PFSK-1 (cell line): Measurements from ENCODE around the gene MAPK12.

Experiments used
- FOXP2 ChIP-seq: optimal IDR thresholded peaks from 2 replicates; pipeline ENCODE3; 2011; ENCODE audit warnings: borderline replicate concordance, control low read depth, inconsistent platforms; ENCODE audit not compliant: insufficient read depth; ENCODE audit errors: extremely low read length, extremely low read depth
- POLR2AphosphoS5 ChIP-seq: IDR thresholded peaks from 2 replicates; pipeline ENCODE4 v1.6.1; 2012; ENCODE audit warnings: low read depth, mild to moderate bottlenecking, control low read depth, low read length, moderate library complexity
- REST ChIP-seq, 2 experiments: IDR thresholded peaks; 2 replicates each; pipeline versions ENCODE4 v1.6.1 to v1.8.0; 2011 to 2012; ENCODE audit warnings: low read depth in 2 of 2, low read length in 2 of 2, control low read depth in 1 of 2, inconsistent platforms in 1 of 2, mild to moderate bottlenecking in 1 of 2, moderate library complexity in 1 of 2; ENCODE audit not compliant: insufficient read depth in 1 of 2
- SIN3A ChIP-seq: IDR thresholded peaks from 2 replicates; pipeline ENCODE4 v1.6.1; 2012; ENCODE audit warnings: mild to moderate bottlenecking, low read length, moderate library complexity, borderline replicate concordance; ENCODE audit not compliant: insufficient read depth
- TAF1 ChIP-seq: IDR thresholded peaks from 2 replicates; pipeline ENCODE4 v1.6.1; 2012; ENCODE audit warnings: low read length, control low read depth, borderline replicate concordance; ENCODE audit not compliant: insufficient read depth

The MAPK12 gene

DNA sequence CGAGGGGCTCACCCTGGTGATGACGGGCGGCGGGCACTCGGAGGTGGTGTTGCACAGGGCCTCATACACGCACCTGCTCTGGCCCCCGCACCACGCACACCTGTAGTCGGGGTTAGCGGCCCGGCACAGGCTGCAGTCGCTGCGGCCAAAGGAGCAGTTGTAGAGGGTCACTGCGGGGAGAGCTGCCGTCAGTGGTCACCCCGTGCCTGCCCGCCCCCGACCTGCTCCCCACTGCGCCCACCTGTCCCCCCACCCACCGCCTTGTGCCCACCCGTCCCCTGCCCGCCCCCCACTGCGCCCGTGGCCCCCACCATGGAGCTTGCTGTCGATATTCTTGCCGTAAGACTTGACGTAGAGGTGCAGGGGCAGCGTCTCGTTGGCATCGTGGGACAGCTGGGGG lies 22.3 kb upstream of the MAPK12 start:
- TF ChIP-seq POLR2AphosphoS5 (no peak), FOXP2 (no peak), REST (IDR thresholded peaks at IDR 0.05; ENCODE audit: insufficient read depth in 1 of 2, low read depth in 2 of 2, low read length in 2 of 2) (no peak), TAF1 (no peak), SIN3A (no peak)

DNA sequence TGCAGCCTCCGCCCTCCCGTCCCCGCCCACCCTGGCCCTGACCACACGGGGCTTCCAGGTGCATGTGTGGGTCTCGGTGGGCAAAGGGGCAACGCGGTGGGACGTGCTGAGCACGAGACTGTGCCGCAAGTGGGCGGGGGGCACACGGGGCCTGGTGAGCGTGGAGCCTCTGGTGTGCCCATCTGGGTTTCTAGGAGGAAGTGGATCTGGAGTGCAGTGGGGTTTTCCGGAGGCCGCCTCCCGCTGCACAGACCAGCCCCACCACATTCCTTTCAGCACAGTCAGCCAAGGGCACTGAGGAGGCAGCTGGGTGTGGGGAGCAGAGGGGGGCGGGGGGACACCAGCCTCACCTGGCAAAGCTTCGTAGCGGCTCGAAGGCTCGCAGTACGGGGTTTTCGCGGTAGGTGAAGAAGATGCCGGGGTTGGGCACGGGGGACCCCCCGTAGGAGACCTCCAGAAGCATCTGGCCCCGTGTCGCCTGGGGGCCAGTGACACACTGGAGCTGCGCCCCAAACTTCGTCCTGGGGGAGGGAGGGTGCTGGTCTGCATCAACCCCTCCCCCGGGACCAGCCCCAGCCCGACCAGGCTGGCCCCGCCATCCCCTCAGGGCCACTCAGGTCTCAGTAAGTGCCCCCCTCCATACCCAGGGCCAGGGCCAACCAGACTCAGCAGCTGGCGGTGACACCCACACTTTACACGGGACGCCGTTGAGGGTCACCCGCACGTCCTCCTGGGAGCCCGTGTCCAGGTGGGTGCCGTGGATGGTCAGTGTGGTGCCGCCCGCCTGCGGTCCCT lies 21.1 kb upstream of the MAPK12 start:
- TF ChIP-seq SIN3A, result no peak
- no peak for TF ChIP-seq REST (IDR thresholded peaks at IDR 0.05; ENCODE audit: insufficient read depth in 1 of 2, low read depth in 2 of 2, low read length in 2 of 2)
- no peak for TF ChIP-seq POLR2AphosphoS5
- TF ChIP-seq TAF1, result no peak
- no peak for TF ChIP-seq FOXP2

DNA sequence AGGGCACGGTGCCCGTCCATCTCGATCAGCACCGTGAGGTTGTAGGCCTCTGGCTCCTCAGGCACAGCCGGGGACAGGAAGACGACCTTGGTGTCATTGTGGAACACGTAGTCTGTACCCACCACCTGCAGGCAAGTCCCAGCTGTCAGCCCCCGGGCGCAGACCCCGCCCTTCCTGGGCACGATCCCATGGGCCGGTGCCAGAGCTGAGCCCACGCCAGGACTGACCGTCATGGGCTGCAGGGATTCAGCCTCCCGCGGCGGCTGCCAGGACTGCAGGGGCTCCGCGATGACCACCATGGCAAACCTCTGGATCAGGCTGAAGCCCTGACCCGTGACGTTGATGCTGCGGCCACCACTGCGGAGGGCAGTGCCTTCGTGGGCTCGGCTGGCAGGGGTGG lies 20.5 kb upstream of the MAPK12 start:
- TF ChIP-seq FOXP2 (no peak), REST (IDR thresholded peaks at IDR 0.05; ENCODE audit: insufficient read depth in 1 of 2, low read depth in 2 of 2, low read length in 2 of 2) (no peak), TAF1 (no peak), SIN3A (no peak), POLR2AphosphoS5 (no peak)

GRCh38 chr22:50281384-50281760 lies 19.9 kb upstream of the MAPK12 start:
- TF ChIP-seq SIN3A (no peak), REST (IDR thresholded peaks at IDR 0.05; ENCODE audit: insufficient read depth in 1 of 2, low read depth in 2 of 2, low read length in 2 of 2) (no peak), FOXP2 (no peak), TAF1 (no peak), POLR2AphosphoS5 (no peak)
